CD4-positive, alpha-beta T cell treated with Interleukin-6 for 4 hours (primary cell): Measurements from ENCODE around the gene DSP.

Experiments
- DNase-seq: peaks from one replicate; pipeline ENCODE4 v3.0.0-alpha.2; 2020; ENCODE audit warnings: mixed read lengths

DSP gene

GRCh38 chr6:7561153-7561964 lies 19.9 kb downstream of the DSP start:
- DNase-seq: no peak

GRCh38 chr6:7562769-7563168 lies 21.3 kb downstream of the DSP start:
- DNase-seq: no peak

- DNase-seq: no peak
Measured at GRCh38 chr6:7566107-7566506, 24.6 kb downstream of the DSP start.

GRCh38 chr6:7566617-7567173 lies 25.2 kb downstream of the DSP start:
- DNase-seq: no peak

GRCh38 chr6:7568021-7568420 lies 26.6 kb downstream of the DSP start:
- DNase-seq: no peak

GRCh38 chr6:7569082-7569481 lies 27.6 kb downstream of the DSP start:
- DNase-seq: no peak

- no peak for DNase-seq
Measured at GRCh38 chr6:7572213-7572943, 30.9 kb downstream of the DSP start.

- DNase-seq: no peak
Measured at GRCh38 chr6:7574500-7574899, 33.0 kb downstream of the DSP start.

- DNase-seq: no peak
Measured at GRCh38 chr6:7578516-7578915, 37.0 kb downstream of the DSP start.

- no peak for DNase-seq
Measured at GRCh38 chr6:7578931-7579330, 37.5 kb downstream of the DSP start.

- DNase-seq: no peak
Measured at GRCh38 chr6:7579851-7580250, 38.4 kb downstream of the DSP start.

- no peak for DNase-seq
Measured at GRCh38 chr6:7580537-7580926, 39.1 kb downstream of the DSP start.

GRCh38 chr6:7580927-7581618 lies 39.6 kb downstream of the DSP start:
- DNase-seq: no peak

- no peak for DNase-seq
Measured at GRCh38 chr6:7585287-7585930, 43.9 kb downstream of the DSP start.

- DNase-seq: no peak
Measured at GRCh38 chr6:7587631-7588100, 46.2 kb downstream of the DSP start.

GRCh38 chr6:7588506-7588905 lies 47.0 kb downstream of the DSP start:
- no peak for DNase-seq

- no peak for DNase-seq
Measured at GRCh38 chr6:7589221-7589620, 47.8 kb downstream of the DSP start.

- peak; percentile 94 for DNase-seq
Measured at GRCh38 chr6:7589949-7590917, 48.8 kb downstream of the DSP start, which contains the start of gene SNRNP48. Gene SNRNP48, plus strand, starts transcription at chr6:7590198. Its CDS starts 60 bp downstream, at chr6:7590258.

GRCh38 chr6:7590918-7591302 lies 49.4 kb downstream of the DSP start:
- no peak for DNase-seq

GRCh38 chr6:7591770-7592169 lies 50.3 kb downstream of the DSP start:
- DNase-seq: no peak

- DNase-seq: no peak
Measured at GRCh38 chr6:7593229-7593628, 51.8 kb downstream of the DSP start.
